ENCODE data around the gene MGAT5B.

Gene MGAT5B

DNA sequence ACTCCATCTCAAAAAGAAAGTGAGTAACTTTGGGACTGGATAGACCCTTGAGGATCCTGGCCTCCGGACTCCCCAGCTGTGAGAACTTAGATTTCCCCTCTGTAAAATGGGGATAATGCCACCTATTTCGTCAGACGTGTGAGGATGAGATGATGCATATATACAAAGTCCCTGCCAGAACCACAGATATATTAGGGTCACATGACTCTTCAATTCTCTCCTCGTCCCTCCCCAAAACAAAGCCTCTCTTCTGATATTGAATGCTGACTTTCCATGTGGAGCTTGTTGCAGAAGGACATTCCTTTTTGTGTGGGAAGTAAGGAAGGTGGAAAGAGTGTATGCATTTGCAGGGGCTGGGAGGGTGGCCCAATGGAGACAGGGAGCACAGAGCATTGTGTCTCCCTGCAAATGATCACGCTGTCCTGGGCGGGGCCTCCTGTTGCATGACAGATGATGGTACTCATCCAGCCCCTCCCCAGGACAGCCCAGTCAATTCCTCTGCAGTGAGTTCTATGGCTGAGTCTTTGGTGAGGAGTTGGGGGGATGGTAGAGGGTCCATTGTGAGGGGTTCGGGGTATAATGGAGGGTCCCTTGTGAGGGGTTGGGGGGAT lies 35.1 kb upstream of the MGAT5B start:
- Histone ChIP-seq H3K4me1 (ENCODE audit: control insufficient read depth in 1 of 2, insufficient read depth in 2 of 2, low read length in 2 of 2) (no peaks in the 10 kb centered on the region), H3K36me3 (ENCODE audit: control insufficient read depth in 1 of 2, insufficient read depth in 2 of 2, low read length in 2 of 2) (no peaks in the 10 kb centered on the region), H2AK5ac (ENCODE audit: low read length) (no peak overlapping the region), H3K4me3 (ENCODE audit: low read depth, low read length) (no peak overlapping the region), H3K79me1 (ENCODE audit: low read length) (no peaks in the 10 kb centered on the region), H2BK120ac (ENCODE audit: insufficient read depth, low read length, poor library complexity) (no peak overlapping the region), H3K9me3 (ENCODE audit: insufficient read depth, low read depth, low read length) (peaks cover 3% of the 10 kb centered on the region), H3K18ac (ENCODE audit: low read length) (no peak overlapping the region), H2BK5ac (ENCODE audit: low read depth, low read length, poor library complexity) (no peak overlapping the region), H4K8ac (ENCODE audit: low read depth, low read length) (no peak overlapping the region), H4K91ac (ENCODE audit: low read depth, low read length) (no peak overlapping the region), H3K79me2 (ENCODE audit: control insufficient read depth, insufficient read depth, low read length, poor library complexity) (no peaks in the 10 kb centered on the region), H3K4me2 (ENCODE audit: low read length) (no peak overlapping the region), H2AFZ (ENCODE audit: insufficient read depth, low read length, poor library complexity) (no peak overlapping the region), H3K27me3 (ENCODE audit: insufficient read depth, low read length) (no peaks in the 10 kb centered on the region), H3K9ac (ENCODE audit: low read length) (no peak overlapping the region), H2BK12ac (ENCODE audit: low read length) (no peak overlapping the region), H3K23ac (ENCODE audit: low read length) (no peak overlapping the region), H4K12ac (ENCODE audit: low read depth, low read length) (no peak overlapping the region), H3K4ac (ENCODE audit: low read depth, low read length) (no peak overlapping the region), H3K14ac (ENCODE audit: low read length) (no peak overlapping the region), H3K27ac (ENCODE audit: low read depth, low read length) (no peak overlapping the region)
- WGBS (ENCODE audit: extremely low coverage, insufficient coverage, insufficient read length) = no CpG with 5 or more reads among the region's 7 CpGs
- DNase-seq = no peak

DNA sequence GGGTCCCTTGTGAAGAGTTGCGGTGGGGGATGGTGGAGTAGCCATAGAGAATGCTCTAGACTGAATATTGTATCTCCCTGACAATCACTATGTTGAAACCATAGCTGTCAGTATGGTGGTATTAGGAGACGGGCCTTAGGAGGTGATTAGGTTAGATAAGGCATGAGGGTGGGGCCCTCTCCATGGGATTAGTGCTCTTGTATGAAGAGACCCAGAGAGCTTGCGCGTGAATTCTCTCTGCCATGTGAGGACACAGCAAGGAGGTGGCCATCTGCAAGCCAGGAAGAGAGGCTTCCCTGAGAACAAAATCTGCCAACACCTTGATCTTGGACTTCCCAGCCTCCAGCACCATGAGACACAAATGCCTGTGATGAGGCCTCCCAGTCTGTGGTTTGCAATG lies 34.5 kb upstream of the MGAT5B start:
- H3K9ac ChIP-seq (ENCODE audit: low read length) = no peak overlapping the region
- no peak overlapping the region for H3K4me2 ChIP-seq (ENCODE audit: low read length)
- WGBS (ENCODE audit: extremely low coverage, insufficient coverage, insufficient read length) = no CpG with 5 or more reads among the region's 4 CpGs
- H4K91ac ChIP-seq (ENCODE audit: low read depth, low read length) = no peak overlapping the region
- H3K18ac ChIP-seq (ENCODE audit: low read length) = no peak overlapping the region
- DNase-seq = no peak
- H3K23ac ChIP-seq (ENCODE audit: low read length) = no peak overlapping the region
- peaks cover 3% of the 10 kb centered on the region for H3K9me3 ChIP-seq (ENCODE audit: insufficient read depth, low read depth, low read length)
- H3K14ac ChIP-seq (ENCODE audit: low read length) = no peak overlapping the region
- no peak overlapping the region for H3K4ac ChIP-seq (ENCODE audit: low read depth, low read length)
- no peaks in the 10 kb centered on the region for H3K4me1 ChIP-seq (ENCODE audit: control insufficient read depth in 1 of 2, insufficient read depth in 2 of 2, low read length in 2 of 2)
- no peak overlapping the region for H4K12ac ChIP-seq (ENCODE audit: low read depth, low read length)
- no peaks in the 10 kb centered on the region for H3K79me2 ChIP-seq (ENCODE audit: control insufficient read depth, insufficient read depth, low read length, poor library complexity)
- H3K79me1 ChIP-seq (ENCODE audit: low read length) = no peaks in the 10 kb centered on the region
- no peak overlapping the region for H3K4me3 ChIP-seq (ENCODE audit: low read depth, low read length)
- H2AFZ ChIP-seq (ENCODE audit: insufficient read depth, low read length, poor library complexity) = no peak overlapping the region
- no peaks in the 10 kb centered on the region for H3K36me3 ChIP-seq (ENCODE audit: control insufficient read depth in 1 of 2, insufficient read depth in 2 of 2, low read length in 2 of 2)
- no peak overlapping the region for H2BK12ac ChIP-seq (ENCODE audit: low read length)
- H2BK120ac ChIP-seq (ENCODE audit: insufficient read depth, low read length, poor library complexity) = no peak overlapping the region
- H2AK5ac ChIP-seq (ENCODE audit: low read length) = no peak overlapping the region
- no peak overlapping the region for H4K8ac ChIP-seq (ENCODE audit: low read depth, low read length)
- H2BK5ac ChIP-seq (ENCODE audit: low read depth, low read length, poor library complexity) = no peak overlapping the region
- H3K27me3 ChIP-seq (ENCODE audit: insufficient read depth, low read length) = no peaks in the 10 kb centered on the region
- H3K27ac ChIP-seq (ENCODE audit: low read depth, low read length) = no peak overlapping the region

DNA sequence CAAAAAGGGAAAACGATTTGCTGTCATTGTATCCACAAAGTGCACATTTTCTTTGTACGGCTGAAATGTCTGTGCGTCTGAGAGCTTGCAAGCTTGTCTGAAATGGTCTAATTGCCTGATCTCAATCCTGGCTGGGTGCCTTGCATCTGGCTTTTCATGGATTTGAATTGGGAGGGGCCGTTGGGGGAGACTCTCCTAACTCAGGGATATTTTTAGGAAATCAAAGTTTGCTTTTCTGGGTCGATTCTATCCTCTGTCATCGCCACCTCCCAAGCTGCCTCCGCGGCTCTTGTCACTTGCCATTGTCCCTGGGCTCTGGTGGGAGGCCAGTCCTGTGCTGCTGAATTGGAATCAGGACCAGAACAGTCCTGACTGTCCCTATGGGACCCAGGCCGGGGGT lies 33.3 kb upstream of the MGAT5B start:
- H3K4ac ChIP-seq (ENCODE audit: low read depth, low read length) = no peak overlapping the region
- DNase-seq = no peak
- H3K4me1 ChIP-seq (ENCODE audit: control insufficient read depth in 1 of 2, insufficient read depth in 2 of 2, low read length in 2 of 2) = no peaks in the 10 kb centered on the region
- no peak overlapping the region for H3K27ac ChIP-seq (ENCODE audit: low read depth, low read length)
- no peaks in the 10 kb centered on the region for H3K36me3 ChIP-seq (ENCODE audit: control insufficient read depth in 1 of 2, insufficient read depth in 2 of 2, low read length in 2 of 2)
- H3K27me3 ChIP-seq (ENCODE audit: insufficient read depth, low read length) = no peaks in the 10 kb centered on the region
- H4K12ac ChIP-seq (ENCODE audit: low read depth, low read length) = no peak overlapping the region
- no peak overlapping the region for H2BK12ac ChIP-seq (ENCODE audit: low read length)
- H3K9ac ChIP-seq (ENCODE audit: low read length) = no peak overlapping the region
- no peak overlapping the region for H3K23ac ChIP-seq (ENCODE audit: low read length)
- no peak overlapping the region for H4K8ac ChIP-seq (ENCODE audit: low read depth, low read length)
- no peak overlapping the region for H2AFZ ChIP-seq (ENCODE audit: insufficient read depth, low read length, poor library complexity)
- no peaks in the 10 kb centered on the region for H3K79me1 ChIP-seq (ENCODE audit: low read length)
- no peak overlapping the region for H2BK120ac ChIP-seq (ENCODE audit: insufficient read depth, low read length, poor library complexity)
- no peak overlapping the region for H3K4me3 ChIP-seq (ENCODE audit: low read depth, low read length)
- H2AK5ac ChIP-seq (ENCODE audit: low read length) = no peak overlapping the region
- H4K91ac ChIP-seq (ENCODE audit: low read depth, low read length) = no peak overlapping the region
- H3K18ac ChIP-seq (ENCODE audit: low read length) = no peak overlapping the region
- no peak overlapping the region for H3K4me2 ChIP-seq (ENCODE audit: low read length)
- no peak overlapping the region for H2BK5ac ChIP-seq (ENCODE audit: low read depth, low read length, poor library complexity)
- H3K9me3 ChIP-seq (ENCODE audit: insufficient read depth, low read depth, low read length) = peaks cover 3% of the 10 kb centered on the region
- no peak overlapping the region for H3K14ac ChIP-seq (ENCODE audit: low read length)
- no peaks in the 10 kb centered on the region for H3K79me2 ChIP-seq (ENCODE audit: control insufficient read depth, insufficient read depth, low read length, poor library complexity)
- no CpG with 5 or more reads among the region's 9 CpGs for WGBS (ENCODE audit: extremely low coverage, insufficient coverage, insufficient read length)

DNA sequence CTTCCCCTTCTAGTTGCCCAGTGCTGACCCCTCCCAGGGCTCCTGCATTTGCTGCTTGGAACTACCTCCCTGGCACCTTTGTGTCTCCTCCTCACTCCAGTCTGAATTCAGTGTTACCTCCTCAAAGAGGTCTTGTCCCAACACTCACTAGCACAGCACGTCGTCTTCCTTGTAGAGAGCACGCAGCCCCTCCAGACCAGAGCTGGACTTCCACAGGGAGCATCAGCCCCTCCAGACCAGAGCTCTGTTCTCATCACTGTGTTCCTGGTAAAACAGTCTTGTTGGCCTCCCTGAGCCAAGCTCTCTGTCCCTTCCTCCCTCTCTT lies 27.8 kb upstream of the MGAT5B start:
- Histone ChIP-seq H3K4me1 (ENCODE audit: control insufficient read depth in 1 of 2, insufficient read depth in 2 of 2, low read length in 2 of 2) (peaks cover 3 to 4% of the 10 kb centered on the region in 2 experiments), H4K8ac (ENCODE audit: low read depth, low read length) (no peak overlapping the region), H4K91ac (ENCODE audit: low read depth, low read length) (no peak overlapping the region), H2BK12ac (ENCODE audit: low read length) (no peak overlapping the region), H2BK5ac (ENCODE audit: low read depth, low read length, poor library complexity) (no peak overlapping the region), H3K9ac (ENCODE audit: low read length) (no peak overlapping the region), H2AK5ac (ENCODE audit: low read length) (no peak overlapping the region), H3K23ac (ENCODE audit: low read length) (no peak overlapping the region), H3K4ac (ENCODE audit: low read depth, low read length) (no peak overlapping the region), H3K79me2 (ENCODE audit: control insufficient read depth, insufficient read depth, low read length, poor library complexity) (no peaks in the 10 kb centered on the region), H3K27ac (ENCODE audit: low read depth, low read length) (no peak overlapping the region), H3K18ac (ENCODE audit: low read length) (no peak overlapping the region), H4K12ac (ENCODE audit: low read depth, low read length) (no peak overlapping the region), H3K36me3 (ENCODE audit: control insufficient read depth in 1 of 2, insufficient read depth in 2 of 2, low read length in 2 of 2) (no peaks in the 10 kb centered on the region), H3K4me2 (ENCODE audit: low read length) (no peak overlapping the region), H2AFZ (ENCODE audit: insufficient read depth, low read length, poor library complexity) (no peak overlapping the region), H3K27me3 (ENCODE audit: insufficient read depth, low read length) (peaks cover 11% of the 10 kb centered on the region), H3K14ac (ENCODE audit: low read length) (no peak overlapping the region), H3K79me1 (ENCODE audit: low read length) (no peaks in the 10 kb centered on the region), H3K4me3 (ENCODE audit: low read depth, low read length) (no peak overlapping the region), H3K9me3 (ENCODE audit: insufficient read depth, low read depth, low read length) (peaks cover 3% of the 10 kb centered on the region), H2BK120ac (ENCODE audit: insufficient read depth, low read length, poor library complexity) (no peak overlapping the region)
- no peak for DNase-seq
- WGBS (ENCODE audit: extremely low coverage, insufficient coverage, insufficient read length) = no CpG with 5 or more reads among the region's 3 CpGs
